ENCODE results near the gene TBC1D1. TPM values are rescaled to one million over a fixed set of nuclear protein-coding genes. Genes with fewer than 3 reads are reported as not detected.

The TBC1D1 gene
- total RNA-seq, 2 donors from 2014 or later: 55.3 to 77.4 TPM

- Histone ChIP-seq H3K4me3 (no peak overlapping the region), H3K27ac (no peak overlapping the region), H3K9me3 (no peaks in the 10 kb centered on the region), H3K27me3 (no peaks in the 10 kb centered on the region), H3K36me3 (no peaks in the 10 kb centered on the region), H3K9ac (ENCODE audit: low read depth in 2 of 2, low read length in 2 of 2) (no peak overlapping the region), H3K4me1 (no peaks in the 10 kb centered on the region)
- DNase-seq: no peak
- no peak for TF ChIP-seq CTCF (IDR thresholded peaks at IDR 0.05)
- intact Hi-C loops (cut with DNase I): no loop called here
These were observed 254.3 kb downstream of the TBC1D1 start for GRCh38 chr4:38145033-38145678.

GRCh38 chr4:38145741-38146140, 254.9 kb downstream of the TBC1D1 start:
- no peaks in the 10 kb centered on the region for H3K36me3 ChIP-seq
- TF ChIP-seq CTCF (IDR thresholded peaks at IDR 0.05): no peak
- no peaks in the 10 kb centered on the region for H3K9me3 ChIP-seq
- no peak overlapping the region for H3K9ac ChIP-seq (ENCODE audit: low read depth in 2 of 2, low read length in 2 of 2)
- H3K27ac ChIP-seq: no peak overlapping the region
- intact Hi-C loops (cut with DNase I): no loop called here
- H3K27me3 ChIP-seq: no peaks in the 10 kb centered on the region
- no peak overlapping the region for H3K4me3 ChIP-seq
- no peak for DNase-seq
- H3K4me1 ChIP-seq: no peaks in the 10 kb centered on the region

- H3K36me3 ChIP-seq: no peaks in the 10 kb centered on the region
- no peaks in the 10 kb centered on the region for H3K9me3 ChIP-seq
- H3K27me3 ChIP-seq: no peaks in the 10 kb centered on the region
- no peaks in the 10 kb centered on the region for H3K4me1 ChIP-seq
- DNase-seq: no peak
- intact Hi-C loops (cut with DNase I): no loop called here
- H3K4me3 ChIP-seq: no peak overlapping the region
- no peak for TF ChIP-seq CTCF (IDR thresholded peaks at IDR 0.05)
- no peak overlapping the region for H3K27ac ChIP-seq
- H3K9ac ChIP-seq (ENCODE audit: low read depth in 2 of 2, low read length in 2 of 2): no peak overlapping the region
These were observed 255.5 kb downstream of the TBC1D1 start for GRCh38 chr4:38146383-38146782.

- H3K27ac ChIP-seq: no peak overlapping the region
- H3K36me3 ChIP-seq: no peaks in the 10 kb centered on the region
- H3K9me3 ChIP-seq: no peaks in the 10 kb centered on the region
- peaks cover 9% of the 10 kb centered on the region for H3K4me1 ChIP-seq
- DNase-seq: no peak
- intact Hi-C loops (cut with DNase I): no loop called here
- H3K4me3 ChIP-seq: no peak overlapping the region
- H3K27me3 ChIP-seq: no peaks in the 10 kb centered on the region
- H3K9ac ChIP-seq (ENCODE audit: low read depth in 2 of 2, low read length in 2 of 2): no peak overlapping the region
- TF ChIP-seq CTCF (IDR thresholded peaks at IDR 0.05): no peak
These were observed 258.6 kb downstream of the TBC1D1 start for GRCh38 chr4:38149472-38149996.

GRCh38 chr4:38149997-38150671, 259.2 kb downstream of the TBC1D1 start:
- TF ChIP-seq CTCF (IDR thresholded peaks at IDR 0.05): no peak
- Histone ChIP-seq H3K4me3 (no peak overlapping the region), H3K36me3 (no peaks in the 10 kb centered on the region), H3K27me3 (no peaks in the 10 kb centered on the region), H3K27ac (no peak overlapping the region), H3K9ac (ENCODE audit: low read depth in 2 of 2, low read length in 2 of 2) (no peak overlapping the region), H3K4me1 (peaks cover 13% of the 10 kb centered on the region), H3K9me3 (no peaks in the 10 kb centered on the region)
- intact Hi-C loops (cut with DNase I): no loop called here
- no peak for DNase-seq
